KMS-11 (cell line): Measurements from ENCODE around the gene SHMT2.

Source experiments
- H2AFZ ChIP-seq: fragments of 200-600 bp; sonication (generic); 2 replicates; pipeline ENCODE4 v1.6.1; 2016; ENCODE audit warnings: antibody characterized with exemption, mixed run types, low read depth
- H3K27ac ChIP-seq: fragments of 200-600 bp; sonication (generic); 2 replicates; pipeline ENCODE4 v1.6.1; 2016; ENCODE audit warnings: mild to moderate bottlenecking, mixed run types
- H3K27me3 ChIP-seq: fragments of 200-600 bp; sonication (generic); 2 replicates; pipeline ENCODE4 v1.6.1; 2017; ENCODE audit warnings: mild to moderate bottlenecking, low read depth, mixed run types, moderate library complexity; ENCODE audit not compliant: insufficient read depth
- H3K36me3 ChIP-seq: fragments of 200-600 bp; sonication (generic); 2 replicates; pipeline ENCODE4 v1.6.1; 2017; ENCODE audit warnings: mild to moderate bottlenecking, mixed run types; ENCODE audit not compliant: insufficient read depth
- H3K4me1 ChIP-seq: fragments of 200-600 bp; sonication (generic); 2 replicates; pipeline ENCODE4 v1.6.1; 2016; ENCODE audit warnings: mild to moderate bottlenecking, low read depth, mixed run types; ENCODE audit not compliant: poor library complexity, severe bottlenecking
- H3K4me2 ChIP-seq: fragments of 200-600 bp; sonication (generic); 2 replicates; pipeline ENCODE4 v1.7.0; 2016; ENCODE audit warnings: mild to moderate bottlenecking, mixed run types
- H3K4me3 ChIP-seq: fragments of 200-600 bp; sonication (generic); IDR thresholded peaks from 2 replicates; pipeline ENCODE4 v1.6.1; 2017; ENCODE audit warnings: low read depth, low read length, mixed read lengths; ENCODE audit not compliant: insufficient read depth
- H3K79me2 ChIP-seq: fragments of 200-600 bp; sonication (generic); 2 replicates; pipeline ENCODE4 v1.6.1; 2016; ENCODE audit warnings: low read depth, mixed run types; ENCODE audit not compliant: insufficient read depth
- H3K9ac ChIP-seq: fragments of 200-600 bp; sonication (generic); 2 replicates; pipeline ENCODE4 v1.6.1; 2016; ENCODE audit warnings: mild to moderate bottlenecking, mixed run types
- H4K20me1 ChIP-seq: fragments of 200-600 bp; sonication (generic); 2 replicates; pipeline ENCODE4 v1.6.1; 2016; ENCODE audit warnings: mild to moderate bottlenecking, mixed run types; ENCODE audit not compliant: insufficient read depth
- TF ChIP-seq, protein P1 (sequence below): fragments of 200-600 bp; sonication (generic); conservative IDR thresholded peaks from 2 replicates; pipeline ENCODE4 v1.6.1; 2017; ENCODE audit warnings: low read depth, mild to moderate bottlenecking, antibody characterized with exemption, low read length, moderate library complexity, mixed read lengths

The SHMT2 gene

GRCh38 chr12:57208631-57209282 lies 20.8 kb upstream of the SHMT2 start:
- peaks cover 33% of the 10 kb centered on the region for H3K27me3 ChIP-seq
- no peak overlapping the region for H2AFZ ChIP-seq
- no peaks in the 10 kb centered on the region for H3K36me3 ChIP-seq
- H3K4me1 ChIP-seq = peaks cover 9% of the 10 kb centered on the region
- H3K9ac ChIP-seq = no peak overlapping the region
- no peak overlapping the region for H3K4me2 ChIP-seq
- no peak overlapping the region for H3K27ac ChIP-seq
- H3K79me2 ChIP-seq = no peaks in the 10 kb centered on the region
- TF ChIP-seq, protein P1, sequence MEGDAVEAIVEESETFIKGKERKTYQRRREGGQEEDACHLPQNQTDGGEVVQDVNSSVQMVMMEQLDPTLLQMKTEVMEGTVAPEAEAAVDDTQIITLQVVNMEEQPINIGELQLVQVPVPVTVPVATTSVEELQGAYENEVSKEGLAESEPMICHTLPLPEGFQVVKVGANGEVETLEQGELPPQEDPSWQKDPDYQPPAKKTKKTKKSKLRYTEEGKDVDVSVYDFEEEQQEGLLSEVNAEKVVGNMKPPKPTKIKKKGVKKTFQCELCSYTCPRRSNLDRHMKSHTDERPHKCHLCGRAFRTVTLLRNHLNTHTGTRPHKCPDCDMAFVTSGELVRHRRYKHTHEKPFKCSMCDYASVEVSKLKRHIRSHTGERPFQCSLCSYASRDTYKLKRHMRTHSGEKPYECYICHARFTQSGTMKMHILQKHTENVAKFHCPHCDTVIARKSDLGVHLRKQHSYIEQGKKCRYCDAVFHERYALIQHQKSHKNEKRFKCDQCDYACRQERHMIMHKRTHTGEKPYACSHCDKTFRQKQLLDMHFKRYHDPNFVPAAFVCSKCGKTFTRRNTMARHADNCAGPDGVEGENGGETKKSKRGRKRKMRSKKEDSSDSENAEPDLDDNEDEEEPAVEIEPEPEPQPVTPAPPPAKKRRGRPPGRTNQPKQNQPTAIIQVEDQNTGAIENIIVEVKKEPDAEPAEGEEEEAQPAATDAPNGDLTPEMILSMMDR = no peak
- no peaks in the 10 kb centered on the region for H4K20me1 ChIP-seq
- H3K4me3 ChIP-seq = no peak overlapping the region

DNA sequence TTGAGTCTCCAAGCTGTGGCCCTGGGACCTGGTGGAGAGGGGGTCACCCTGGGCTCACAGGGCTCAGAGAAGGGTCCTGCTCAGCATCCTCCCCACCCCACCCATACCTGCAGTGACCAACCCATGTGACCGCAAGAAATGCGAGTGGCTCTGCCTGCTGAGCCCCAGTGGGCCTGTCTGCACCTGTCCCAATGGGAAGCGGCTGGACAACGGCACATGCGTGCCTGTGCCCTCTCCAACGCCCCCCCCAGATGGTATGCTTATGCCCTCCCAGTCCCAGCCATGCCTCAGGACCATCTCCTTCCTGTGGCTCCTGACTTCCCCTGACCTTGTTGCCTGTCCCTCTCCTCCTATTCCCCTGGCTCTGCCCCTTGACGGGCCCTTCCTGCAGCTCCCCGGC lies 19.6 kb upstream of the SHMT2 start:
- H3K4me3 ChIP-seq = no peak overlapping the region
- TF ChIP-seq, protein P1 = no peak
- no peak overlapping the region for H3K9ac ChIP-seq
- no peak overlapping the region for H3K27ac ChIP-seq
- H3K79me2 ChIP-seq = no peaks in the 10 kb centered on the region
- no peaks in the 10 kb centered on the region for H3K36me3 ChIP-seq
- peaks cover 20% of the 10 kb centered on the region for H3K4me1 ChIP-seq
- H3K27me3 ChIP-seq = peaks cover 35% of the 10 kb centered on the region
- H2AFZ ChIP-seq = no peak overlapping the region
- no peaks in the 10 kb centered on the region for H4K20me1 ChIP-seq
- no peak overlapping the region for H3K4me2 ChIP-seq

DNA sequence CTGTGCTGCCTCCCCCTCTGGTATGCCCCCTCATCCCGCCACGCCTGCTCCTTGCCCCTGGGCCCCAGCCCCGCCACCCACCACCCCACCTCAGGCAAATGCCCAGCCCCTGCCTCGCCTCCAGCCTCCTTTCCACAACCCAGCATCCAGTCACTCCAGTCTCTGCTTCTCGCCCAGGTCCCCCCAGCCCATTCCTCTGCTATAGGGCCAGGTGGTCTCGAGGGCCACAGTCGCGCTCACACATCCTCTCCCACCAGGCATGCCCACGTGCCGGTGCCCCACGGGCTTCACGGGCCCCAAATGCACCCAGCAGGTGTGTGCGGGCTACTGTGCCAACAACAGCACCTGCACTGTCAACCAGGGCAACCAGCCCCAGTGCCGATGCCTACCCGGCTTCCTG lies 19.1 kb upstream of the SHMT2 start:
- no peaks in the 10 kb centered on the region for H3K79me2 ChIP-seq
- no peaks in the 10 kb centered on the region for H4K20me1 ChIP-seq
- H3K4me1 ChIP-seq = peaks cover 26% of the 10 kb centered on the region
- no peak overlapping the region for H3K4me3 ChIP-seq
- peaks cover 35% of the 10 kb centered on the region for H3K27me3 ChIP-seq
- TF ChIP-seq, protein P1 = no peak
- H3K4me2 ChIP-seq = no peak overlapping the region
- H3K36me3 ChIP-seq = no peaks in the 10 kb centered on the region
- no peak overlapping the region for H2AFZ ChIP-seq
- no peak overlapping the region for H3K9ac ChIP-seq
- H3K27ac ChIP-seq = no peak overlapping the region

- Histone ChIP-seq H3K27me3 (peaks cover 35% of the 10 kb centered on the region), H3K27ac (no peak overlapping the region), H2AFZ (no peak overlapping the region), H3K36me3 (no peaks in the 10 kb centered on the region), H3K9ac (no peak overlapping the region), H3K4me1 (peaks cover 32% of the 10 kb centered on the region), H3K4me2 (no peak overlapping the region), H4K20me1 (no peaks in the 10 kb centered on the region), H3K79me2 (no peaks in the 10 kb centered on the region), H3K4me3 (no peak overlapping the region)
- TF ChIP-seq, protein P1 = no peak
These were observed 18.4 kb upstream of the SHMT2 start for GRCh38 chr12:57210926-57211692.
